HCT116 (cell line): ENCODE measurements around the gene MAML3. TPM values are rescaled to one million over a fixed set of nuclear protein-coding genes. Genes with fewer than 3 reads are reported as not detected.

Experiments
- ATAC-seq: fragments of 200-7000 bp; cut with Tn5 transposase; 2 replicates; pipeline ENCODE4 v1.9.1; 2020; ENCODE audit warnings: mild to moderate bottlenecking, moderate library complexity
- BruUV-seq: library from RNA; stranded (reverse); fragments of 400-500 nt; replicated peaks from 2 replicates; lab custom pipeline; 2021; lab: Mats Ljungman, UMichigan
- CTCF ChIA-PET: fragments of 300-600 bp; sonication (Branson Sonifier 250); formaldehyde crosslinking; loops from one replicate; lab custom pipeline; 2021; ENCODE audit warnings: antibody characterized with exemption; lab: Charles Lee
- POLR2A ChIA-PET: fragments of 300-600, 350-600 bp; sonication (Branson Sonifier 250); formaldehyde crosslinking; loops from one replicate; lab custom pipeline; 2021; ENCODE audit warnings: antibody characterized with exemption; lab: Charles Lee
- RAD21 ChIA-PET, 2 experiments: fragments of 300-600 bp; sonication (Branson Sonifier 250); formaldehyde crosslinking; loops; one replicate each; lab custom pipeline; 2023; ENCODE audit warnings: low total read pairs in 2 of 2; ENCODE audit not compliant: uncharacterized antibody in 2 of 2, unreplicated experiment in 2 of 2, low non-redundant PET in 1 of 2; lab: Charles Lee
- DNase-seq: peaks from one replicate; pipeline ENCODE4 v3.0.0-alpha.2; 2010; ENCODE audit warnings: low read depth, low spot score
- H2AFZ ChIP-seq: fragments of 200-600 bp; shearing (Covaris generic), sonication (generic); 2 replicates; pipeline ENCODE4 v1.6.1; 2017; ENCODE audit warnings: low read depth, mixed run types, mixed read lengths, antibody characterized with exemption, low read length; ENCODE audit not compliant: poor library complexity, severe bottlenecking
- H3K27ac ChIP-seq: 2 replicates; pipeline ENCODE4 v1.5.1; 2012; ENCODE audit warnings: low read depth, low read length
- H3K27me3 ChIP-seq: fragments of 200-600 bp; sonication (generic); 2 replicates; pipeline ENCODE4 v1.6.1; 2016; ENCODE audit warnings: mixed run types, low read length, mixed read lengths; ENCODE audit not compliant: insufficient read depth
- H3K36me3 ChIP-seq, 2 experiments: fragments of 200-500 bp in 1 of 2; fragments of 200-600 bp in 1 of 2; sonication (Bioruptor generic) in 1 of 2; sonication (generic) in 1 of 2; 2 replicates each; pipeline versions ENCODE4 v1.5.1 to v1.6.1; 2014 to 2016; ENCODE audit warnings: low read length in 2 of 2, inconsistent platforms in 1 of 2, mixed read lengths in 1 of 2, mixed run types in 1 of 2; ENCODE audit not compliant: insufficient read depth in 2 of 2, control insufficient read depth in 1 of 2
- H3K4me1 ChIP-seq, 2 experiments: fragments of 200-600 bp in 1 of 2; sonication (generic) in 1 of 2; 2 replicates each; pipeline versions ENCODE4 v1.5.1 to v1.6.1; 2012 to 2017; ENCODE audit warnings: low read length in 2 of 2, inconsistent platforms in 1 of 2, mild to moderate bottlenecking in 1 of 2, mixed read lengths in 1 of 2, mixed run types in 1 of 2, moderate library complexity in 1 of 2; ENCODE audit not compliant: insufficient read depth in 2 of 2, control insufficient read depth in 1 of 2
- H3K4me2 ChIP-seq: fragments of 200-600 bp; sonication (generic); 2 replicates; pipeline ENCODE4 v1.6.1; 2017; ENCODE audit warnings: mixed run types, low read length, mixed read lengths
- H3K4me3 ChIP-seq, 2 experiments: fragments of 200-600 bp in 1 of 2; sonication (generic) in 1 of 2; replicated peaks in 1 of 2; 2 replicates each; pipeline ENCODE4 v1.5.1; 2011 to 2016; ENCODE audit warnings: low read length in 2 of 2, control low read depth in 1 of 2, low read depth in 1 of 2, mild to moderate bottlenecking in 1 of 2, mixed read lengths in 1 of 2, mixed run types in 1 of 2
- H3K79me2 ChIP-seq: fragments of 200-600 bp; sonication (generic); 2 replicates; pipeline ENCODE4 v1.6.1; 2017; ENCODE audit warnings: mild to moderate bottlenecking, mixed run types, low read length, moderate library complexity, mixed read lengths; ENCODE audit not compliant: insufficient read depth
- H3K9ac ChIP-seq: fragments of 200-600 bp; sonication (generic); 2 replicates; pipeline ENCODE4 v1.6.1; 2016; ENCODE audit warnings: low read length, mixed read lengths
- H3K9me2 ChIP-seq: fragments of 200-600 bp; sonication (generic), shearing (Covaris generic); 2 replicates; pipeline ENCODE4 v1.6.1; 2017; ENCODE audit warnings: mixed run types, mild to moderate bottlenecking, moderate library complexity; ENCODE audit not compliant: insufficient read depth
- H3K9me3 ChIP-seq, 2 experiments: fragments of 200-500 bp in 1 of 2; fragments of 200-600 bp in 1 of 2; sonication (Bioruptor generic) in 1 of 2; sonication (generic) in 1 of 2; 2 replicates each; pipeline ENCODE4 v1.6.1; 2014 to 2017; ENCODE audit warnings: low read length in 2 of 2, mixed read lengths in 2 of 2, inconsistent platforms in 1 of 2, low read depth in 1 of 2, mild to moderate bottlenecking in 1 of 2, mixed run types in 1 of 2, moderate library complexity in 1 of 2; ENCODE audit not compliant: control insufficient read depth in 1 of 2, insufficient read depth in 1 of 2
- H4K20me1 ChIP-seq: fragments of 200-600 bp; sonication (generic), shearing (Covaris generic); 2 replicates; pipeline ENCODE4 v1.6.1; 2017; ENCODE audit warnings: mixed run types, mild to moderate bottlenecking, moderate library complexity; ENCODE audit not compliant: insufficient read depth
- ATF3 ChIP-seq: IDR thresholded peaks from 2 replicates; pipeline ENCODE4 v1.6.1; 2012
- CEBPB ChIP-seq: IDR thresholded peaks from 2 replicates; pipeline ENCODE4 v1.6.1; 2012; ENCODE audit warnings: low read depth
- EGR1 ChIP-seq: IDR thresholded peaks from 2 replicates; pipeline ENCODE4 v1.6.1; 2012; ENCODE audit warnings: low read depth
- ELF1 ChIP-seq: IDR thresholded peaks from 2 replicates; pipeline ENCODE4 v1.6.1; 2012; ENCODE audit warnings: low read depth, borderline replicate concordance
- EZH2 ChIP-seq: fragments of 200-600 bp; sonication (generic); IDR thresholded peaks from 2 replicates; pipeline ENCODE4 v1.6.1; 2017; ENCODE audit warnings: antibody characterized with exemption, mixed run types
- FOSL1 ChIP-seq: IDR thresholded peaks from 2 replicates; pipeline ENCODE4 v1.6.1; 2012; ENCODE audit warnings: low read depth
- JUND ChIP-seq: IDR thresholded peaks from 2 replicates; pipeline ENCODE4 v1.6.1; 2012
- MAX ChIP-seq: IDR thresholded peaks from 2 replicates; pipeline ENCODE4 v1.6.1; 2012
- POLR2AphosphoS5 ChIP-seq: IDR thresholded peaks from 2 replicates; pipeline ENCODE4 v1.6.1; 2011; ENCODE audit warnings: mild to moderate bottlenecking, low read depth, low read length, moderate library complexity
- RAD21 ChIP-seq: IDR thresholded peaks from 2 replicates; pipeline ENCODE4 v1.6.1; 2012; ENCODE audit warnings: low read depth, mild to moderate bottlenecking
- REST ChIP-seq: IDR thresholded peaks from 2 replicates; pipeline ENCODE4 v1.6.1; 2012; ENCODE audit warnings: low read depth
- SIN3A ChIP-seq: IDR thresholded peaks from 2 replicates; pipeline ENCODE4 v1.6.1; 2012; ENCODE audit warnings: low read depth
- SP1 ChIP-seq: IDR thresholded peaks from 2 replicates; pipeline ENCODE4 v1.6.1; 2012; ENCODE audit warnings: low read depth
- TCF7L2 ChIP-seq: IDR thresholded peaks from 2 replicates; pipeline ENCODE4 v1.7.0; 2011; ENCODE audit warnings: borderline replicate concordance, inconsistent platforms; ENCODE audit not compliant: insufficient read depth, insufficient read length; ENCODE audit errors: extremely low read depth
- ZBTB33 ChIP-seq: IDR thresholded peaks from 2 replicates; pipeline ENCODE4 v1.6.1; 2011; ENCODE audit warnings: mild to moderate bottlenecking, low read length, moderate library complexity; ENCODE audit not compliant: insufficient replicate concordance; ENCODE audit errors: extremely low read depth
- ZFX ChIP-seq: fragments of 450-650 bp; IDR thresholded peaks from 2 replicates; pipeline ENCODE4 v1.6.1; 2017
- intact Hi-C: fragments of 100-400 bp; cut with micrococcal nuclease; formaldehyde crosslinking; loops from 2 replicates; pipeline ENCODE4 v1.10.0; 2022
- total RNA-seq: library from RNA; stranded (reverse); gene quantifications from one replicate; pipeline ENCODE4 v1.2.1, GENCODE V29; 2021; ENCODE audit not compliant: unreplicated experiment

MAML3 gene
- total RNA-seq, 1 experiment from 2014 or later: 3.1 TPM

GRCh38 chr4:139875411-139875825 lies 278.6 kb downstream of the MAML3 start:
- Histone ChIP-seq H3K4me2 (no peak overlapping the region), H3K9ac (no peak overlapping the region), H3K9me3 (no peaks in the 10 kb centered on the region), H3K4me1 (no peaks in the 10 kb centered on the region), H3K27me3 (no peaks in the 10 kb centered on the region), H2AFZ (no peak overlapping the region), H3K36me3 (no peaks in the 10 kb centered on the region), H3K79me2 (no peaks in the 10 kb centered on the region), H3K9me2 (no peaks in the 10 kb centered on the region), H3K27ac (no peak overlapping the region), H3K4me3 (no peak overlapping the region), H4K20me1 (no peaks in the 10 kb centered on the region)
- no TSS peak for BruUV-seq
- POLR2A ChIA-PET: no interaction called here
- DNase-seq: no peak
- RAD21 ChIA-PET: no interaction called here
- TF ChIP-seq POLR2AphosphoS5: no peak
- TF ChIP-seq TCF7L2: no peak
- no peak for TF ChIP-seq SIN3A
- TF ChIP-seq FOSL1: no peak
- no peak for TF ChIP-seq ATF3
- intact Hi-C loops: no loop called here
- CTCF ChIA-PET: no interaction called here
- ATAC-seq: no peak

- H3K79me2 ChIP-seq: no peaks in the 10 kb centered on the region
- H3K27ac ChIP-seq: no peak overlapping the region
- no peaks in the 10 kb centered on the region for H4K20me1 ChIP-seq
- RAD21 ChIA-PET: no interaction called here
- H3K4me3 ChIP-seq: no peak overlapping the region
- no peak overlapping the region for H3K4me2 ChIP-seq
- DNase-seq: no peak
- no TSS peak for BruUV-seq
- CTCF ChIA-PET: no interaction called here
- H3K4me1 ChIP-seq: no peaks in the 10 kb centered on the region
- no peak overlapping the region for H2AFZ ChIP-seq
- no peaks in the 10 kb centered on the region for H3K27me3 ChIP-seq
- intact Hi-C loops: no loop called here
- no peak for ATAC-seq
- no peaks in the 10 kb centered on the region for H3K9me2 ChIP-seq
- H3K9me3 ChIP-seq: no peaks in the 10 kb centered on the region
- no peaks in the 10 kb centered on the region for H3K36me3 ChIP-seq
- POLR2A ChIA-PET: no interaction called here
- no peak overlapping the region for H3K9ac ChIP-seq
- TF ChIP-seq ZFX (no peak), FOSL1 (no peak), SIN3A (no peak), MAX (no peak), CEBPB (no peak), EZH2 (no peak), ZBTB33 (no peak), JUND (no peak), ELF1 (no peak), SP1 (no peak), REST (no peak), EGR1 (no peak), RAD21 (no peak)
Observed at GRCh38 chr4:139873111-139873860, 280.7 kb downstream of the MAML3 start.
